Right cardiac atrium (tissue), 5 donors: Measurements from ENCODE around the gene AIRE. TPM values are rescaled to one million over a fixed set of nuclear protein-coding genes. Genes with fewer than 3 reads are reported as not detected.

Source experiments
- ATAC-seq, 2 donors: fragments of 200-7000 bp; cut with Tn5 transposase; one replicate each; pipeline versions ENCODE4 v1.8.0 to v1.9.1; 2020; ENCODE audit warnings: moderate library complexity in 2 of 2, mild to moderate bottlenecking in 1 of 2
- DNase-seq, 3 donors: peaks; one replicate each; pipeline ENCODE4 v3.0.0-alpha.2; 2020
- H3K27ac ChIP-seq: one replicate; pipeline ENCODE4 v1.5.1; 2013; ENCODE audit warnings: mild to moderate bottlenecking, low read length, control low read depth, moderate library complexity
- H3K27me3 ChIP-seq: one replicate; pipeline ENCODE4 v1.6.1; 2013; ENCODE audit not compliant: control insufficient read depth, insufficient read depth
- H3K4me1 ChIP-seq: one replicate; pipeline ENCODE4 v1.6.1; 2013; ENCODE audit warnings: low read length; ENCODE audit not compliant: control insufficient read depth, insufficient read depth
- H3K4me3 ChIP-seq: one replicate; pipeline ENCODE4 v1.5.1; 2013; ENCODE audit warnings: low read length, control low read depth
- H3K9me3 ChIP-seq: one replicate; pipeline ENCODE4 v1.6.1; 2013; ENCODE audit warnings: low read length; ENCODE audit not compliant: control insufficient read depth
- WGBS: extraction: QIAGEN DNeasy Blood & Tissue Kit; methylation state at CpG from one replicate; pipeline ENCODE4 v1.1.7; 2013; 5-methylcytosine and 5-hydroxymethylcytosine counted together
- intact Hi-C, 4 donors: fragments of 100-400 bp; cut with DNase I; formaldehyde crosslinking; loops; one replicate each; pipeline versions ENCODE4 v1.11.0 to v1.14.0; 2022 to 2023
- polyA plus RNA-seq: library from polyadenylated mRNA; stranded (reverse); fragments of 200-250 nt; gene quantifications from one replicate; pipeline ENCODE4 v1.2.3, GENCODE V29; 2013
- total RNA-seq, 4 donors: library from RNA; stranded (reverse); fragmentation: NEBNext Ultra II Directional; extraction: Animal tissue kit (Norgen Biotek cat#: 25700); gene quantifications; one replicate each; pipeline ENCODE4 v1.2.1, GENCODE V29; 2021
- donor health status: healthy with polysubstance abuse.
- donor health status: DM: no; HTN: yes; CAD: no.
- donor health status: DM: no; HTN: no; CAD: no.
- donor health status: DM: no; HTN: yes; CAD: no; lungs with severe emphysema.
- donor health status: DM: yes; HTN: yes; CAD: no.

AIRE gene
- total and polyA plus RNA-seq, 5 donors: 0.05 to 0.14 (median 0.13) TPM; not detected in 1

DNA sequence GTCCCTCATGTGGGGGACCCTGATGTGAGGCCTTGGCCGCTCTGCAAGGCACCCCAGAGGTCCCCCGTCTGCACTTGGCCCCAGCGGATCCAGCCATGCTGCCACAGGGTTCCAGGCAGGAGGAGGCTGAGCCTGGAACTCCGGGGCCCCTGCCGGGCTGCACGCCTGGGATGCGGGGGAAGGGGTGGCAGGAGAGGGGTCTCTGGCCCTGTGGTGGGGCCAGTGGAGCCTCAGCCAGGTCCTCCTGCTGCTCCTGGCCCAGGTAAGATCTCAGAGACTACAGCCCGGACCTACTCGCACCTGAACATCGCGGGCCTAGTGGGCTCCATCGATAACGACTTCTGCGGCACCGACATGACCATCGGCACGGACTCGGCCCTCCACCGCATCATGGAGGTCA lies 27.0 kb downstream of the AIRE start:
- H3K27me3 ChIP-seq: no peaks in the 10 kb centered on the region
- no peak for DNase-seq
- intact Hi-C loops: no loop called here
- H3K27ac ChIP-seq: no peak overlapping the region
- WGBS: 95% methylated on average over 19 of the region's 19 CpGs
- H3K4me3 ChIP-seq: no peak overlapping the region
- no peaks in the 10 kb centered on the region for H3K4me1 ChIP-seq
- no peak for ATAC-seq
- no peaks in the 10 kb centered on the region for H3K9me3 ChIP-seq

DNA sequence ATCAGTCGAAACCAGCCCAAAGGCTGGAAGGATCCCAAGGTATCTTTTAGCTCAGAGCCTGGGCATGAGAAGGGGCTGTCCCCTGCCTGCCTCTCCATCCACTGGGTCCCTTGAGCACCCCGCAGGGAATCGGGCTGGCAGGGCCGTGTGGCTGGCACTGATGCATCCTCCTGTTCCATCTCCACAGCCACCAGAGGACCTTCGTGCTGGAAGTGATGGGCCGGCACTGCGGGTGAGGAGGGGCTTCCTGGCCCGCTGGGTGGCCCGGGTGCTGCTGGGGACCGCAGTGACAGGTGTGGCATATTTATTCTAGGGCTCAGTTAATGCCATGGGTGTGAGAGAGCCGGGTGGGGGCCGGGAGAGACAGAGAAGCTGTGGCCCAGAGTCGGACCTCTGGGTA lies 27.8 kb downstream of the AIRE start:
- intact Hi-C loops: no loop called here
- H3K27ac ChIP-seq: no peak overlapping the region
- no peaks in the 10 kb centered on the region for H3K27me3 ChIP-seq
- 94% methylated on average over 13 of the region's 13 CpGs for WGBS
- ATAC-seq: no peak
- H3K9me3 ChIP-seq: no peaks in the 10 kb centered on the region
- no peak overlapping the region for H3K4me3 ChIP-seq
- DNase-seq: no peak
- no peaks in the 10 kb centered on the region for H3K4me1 ChIP-seq

DNA sequence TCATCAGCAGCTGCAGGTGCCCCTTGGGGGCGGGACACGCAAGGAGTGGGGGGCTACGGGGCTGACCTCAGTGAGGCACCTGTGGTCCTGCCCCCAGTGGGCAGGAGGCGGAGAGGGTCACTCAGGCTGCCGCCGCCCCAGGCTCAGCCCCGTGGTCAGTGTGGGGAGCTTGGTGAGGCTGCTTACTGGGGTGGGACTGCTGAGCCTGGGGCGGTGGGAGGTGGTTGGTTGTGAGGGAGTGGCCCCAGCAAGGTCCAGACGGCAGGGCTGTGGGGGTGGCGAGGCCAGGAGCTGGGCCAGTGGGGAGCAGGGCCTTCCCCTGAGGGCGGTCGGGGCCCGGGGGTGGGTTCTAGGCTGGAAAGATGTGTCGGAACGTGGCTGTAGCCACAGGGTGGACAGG lies 28.5 kb downstream of the AIRE start:
- H3K4me1 ChIP-seq: no peaks in the 10 kb centered on the region
- intact Hi-C loops: no loop called here
- 88% methylated on average over 15 of the region's 15 CpGs for WGBS

DNA sequence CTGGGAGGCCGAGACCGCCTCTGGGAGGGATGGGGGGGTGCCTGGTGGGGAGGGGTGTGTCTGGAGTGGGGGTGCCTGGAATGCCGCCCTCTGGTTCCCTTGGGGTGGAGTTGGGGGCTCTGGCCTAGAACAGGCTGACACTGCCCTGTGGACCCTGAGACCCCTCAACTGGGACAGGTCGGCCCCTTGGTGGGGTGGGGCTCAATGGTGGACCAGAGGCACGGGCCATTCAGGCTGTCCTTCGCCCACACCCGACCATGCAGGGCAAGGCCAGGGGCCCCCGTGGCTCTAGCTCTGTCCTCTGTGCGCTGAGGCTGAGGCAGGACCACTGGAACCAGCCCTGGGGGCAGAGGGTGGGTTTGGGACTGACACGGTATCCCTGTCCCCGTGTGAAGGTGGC lies 28.9 kb downstream of the AIRE start:
- Histone ChIP-seq H3K27me3 (no peaks in the 10 kb centered on the region), H3K27ac (no peak overlapping the region), H3K4me3 (no peak overlapping the region), H3K9me3 (no peaks in the 10 kb centered on the region), H3K4me1 (no peaks in the 10 kb centered on the region)
- 97% methylated on average over 11 of the region's 11 CpGs for WGBS
- DNase-seq (no peak), ATAC-seq (no peak)
- intact Hi-C loops: no loop called here

More for the DNA sequence above, 28.5 kb downstream of the AIRE start:
- DNase-seq (no peak), ATAC-seq (no peak)
- H3K4me3 ChIP-seq: no peak overlapping the region
- no peaks in the 10 kb centered on the region for H3K9me3 ChIP-seq
- no peak overlapping the region for H3K27ac ChIP-seq
- no peaks in the 10 kb centered on the region for H3K27me3 ChIP-seq

DNA sequence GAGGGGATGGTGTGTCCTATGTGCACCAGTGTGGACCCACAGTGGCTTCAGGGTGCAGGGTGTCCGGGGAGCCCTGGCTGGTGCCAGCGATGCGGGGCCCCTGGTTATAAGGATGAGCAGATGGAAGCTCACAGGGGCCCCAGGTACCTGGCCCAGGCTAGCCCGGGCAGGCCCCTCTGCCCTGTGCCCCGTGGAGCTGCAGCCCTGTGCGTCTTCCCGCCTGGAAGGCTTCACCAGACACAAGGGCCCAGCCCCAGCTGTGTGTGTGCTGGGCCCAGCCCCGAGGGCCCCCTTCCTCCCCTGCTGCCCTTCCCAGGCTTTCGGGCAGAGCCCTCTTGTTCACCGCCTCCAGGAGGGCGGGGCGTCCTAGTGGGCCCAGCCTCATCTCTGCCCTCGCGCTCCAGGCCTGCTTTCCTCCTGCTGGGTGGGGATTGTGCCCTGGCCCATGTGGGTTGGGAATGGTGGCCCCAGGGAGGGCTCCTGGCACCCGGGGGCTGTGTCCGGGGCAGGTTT lies 30.1 kb downstream of the AIRE start:
- H3K4me3 ChIP-seq: no peak overlapping the region
- H3K9me3 ChIP-seq: no peaks in the 10 kb centered on the region
- ATAC-seq (no peak), DNase-seq (no peak)
- intact Hi-C loops: no loop called here
- 89% methylated on average over 16 of the region's 16 CpGs for WGBS
- no peak overlapping the region for H3K27ac ChIP-seq
- H3K27me3 ChIP-seq: no peaks in the 10 kb centered on the region
- no peaks in the 10 kb centered on the region for H3K4me1 ChIP-seq

DNA sequence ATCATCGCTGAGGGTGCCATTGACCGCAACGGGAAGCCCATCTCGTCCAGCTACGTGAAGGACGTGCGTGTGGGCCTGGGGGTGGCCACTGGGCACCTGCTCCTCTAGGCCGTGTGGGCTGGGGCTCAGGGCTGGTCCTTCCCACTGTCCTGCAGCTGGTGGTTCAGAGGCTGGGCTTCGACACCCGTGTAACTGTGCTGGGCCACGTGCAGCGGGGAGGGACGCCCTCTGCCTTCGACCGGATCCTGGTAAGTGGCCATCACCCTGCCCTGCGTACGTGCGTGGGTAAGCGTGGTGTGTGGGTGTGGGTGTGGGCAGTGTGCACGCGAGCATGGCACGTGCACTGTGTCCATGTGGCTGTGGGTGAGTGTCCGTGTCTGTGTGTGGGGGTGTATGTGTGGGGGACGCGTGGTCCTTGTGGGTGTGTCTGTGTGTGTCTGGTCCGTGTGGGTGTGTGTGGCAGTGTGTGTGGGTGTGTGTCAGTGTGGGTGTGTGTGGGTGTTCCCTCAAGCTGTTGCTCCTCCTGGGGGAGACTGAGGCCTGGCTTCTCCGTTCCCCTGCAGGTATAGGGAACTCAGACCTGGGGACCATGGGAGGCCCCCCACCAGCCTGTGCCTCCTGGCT lies 30.7 kb downstream of the AIRE start:
- no peak for ATAC-seq
- H3K4me3 ChIP-seq: no peak overlapping the region
- H3K4me1 ChIP-seq: no peaks in the 10 kb centered on the region
- no peaks in the 10 kb centered on the region for H3K9me3 ChIP-seq
- WGBS: 91% methylated on average over 27 of the region's 27 CpGs
- no peak for DNase-seq
- no peaks in the 10 kb centered on the region for H3K27me3 ChIP-seq
- intact Hi-C loops: no loop called here
- H3K27ac ChIP-seq: no peak overlapping the region

DNA sequence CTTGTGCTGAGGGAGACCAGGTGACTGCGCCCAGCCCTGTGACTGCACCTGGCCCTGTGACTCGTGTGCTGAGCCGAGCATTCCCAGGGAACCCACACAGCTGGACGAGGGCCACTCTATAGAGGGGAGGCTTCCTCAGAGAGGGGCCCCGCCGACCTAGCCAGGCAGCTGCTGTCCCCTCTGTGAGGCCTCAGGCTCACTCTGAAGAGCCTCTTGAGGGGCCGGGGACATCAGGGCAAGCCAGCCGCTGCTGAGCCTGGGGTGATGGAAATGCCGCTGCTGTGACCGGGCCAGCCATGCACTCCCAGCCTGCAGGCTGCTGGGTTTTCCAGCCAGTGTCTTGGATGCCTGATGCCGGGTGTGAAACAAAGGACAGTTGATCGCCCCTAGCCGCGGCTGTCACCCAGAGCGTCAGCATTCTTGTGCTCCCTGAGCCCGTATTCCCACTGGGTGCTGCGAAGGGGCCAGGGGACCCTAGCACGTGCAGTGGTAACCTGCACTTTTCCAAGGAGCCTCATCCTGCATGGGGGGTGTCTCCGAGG lies 31.6 kb downstream of the AIRE start:
- intact Hi-C loops: no loop called here
- 90% methylated on average over 19 of the region's 19 CpGs for WGBS

DNA sequence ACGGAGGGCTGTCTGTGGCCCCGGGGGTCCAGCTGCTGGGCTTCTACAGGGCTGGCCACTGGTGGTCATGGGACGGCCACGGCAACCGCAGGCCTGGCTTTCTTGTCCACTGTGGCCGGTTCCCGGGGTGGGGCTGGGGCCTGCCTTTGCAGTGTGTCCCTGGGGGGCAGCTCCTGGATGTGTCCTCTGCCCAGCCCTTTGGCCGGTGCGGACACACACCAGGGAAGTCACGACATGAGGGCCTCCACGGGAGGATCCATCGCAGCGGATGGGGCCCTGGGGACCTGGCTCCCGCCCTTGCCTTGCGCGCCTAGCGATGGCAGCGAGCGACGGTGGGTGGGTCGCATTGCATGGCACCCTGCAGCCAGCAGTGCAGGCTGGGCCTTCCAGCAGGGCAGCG lies 32.2 kb downstream of the AIRE start:
- no peak overlapping the region for H3K27ac ChIP-seq
- no peaks in the 10 kb centered on the region for H3K27me3 ChIP-seq
- intact Hi-C loops: no loop called here
- no peaks in the 10 kb centered on the region for H3K4me1 ChIP-seq
- no peak overlapping the region for H3K4me3 ChIP-seq
- DNase-seq (no peak), ATAC-seq (no peak)
- WGBS: 95% methylated on average over 22 of the region's 22 CpGs
- no peaks in the 10 kb centered on the region for H3K9me3 ChIP-seq

More for the DNA sequence above, 31.6 kb downstream of the AIRE start:
- Histone ChIP-seq H3K4me3 (no peak overlapping the region), H3K27me3 (no peaks in the 10 kb centered on the region), H3K9me3 (no peaks in the 10 kb centered on the region), H3K4me1 (no peaks in the 10 kb centered on the region), H3K27ac (no peak overlapping the region)
- DNase-seq: no peak
- ATAC-seq: no peak

DNA sequence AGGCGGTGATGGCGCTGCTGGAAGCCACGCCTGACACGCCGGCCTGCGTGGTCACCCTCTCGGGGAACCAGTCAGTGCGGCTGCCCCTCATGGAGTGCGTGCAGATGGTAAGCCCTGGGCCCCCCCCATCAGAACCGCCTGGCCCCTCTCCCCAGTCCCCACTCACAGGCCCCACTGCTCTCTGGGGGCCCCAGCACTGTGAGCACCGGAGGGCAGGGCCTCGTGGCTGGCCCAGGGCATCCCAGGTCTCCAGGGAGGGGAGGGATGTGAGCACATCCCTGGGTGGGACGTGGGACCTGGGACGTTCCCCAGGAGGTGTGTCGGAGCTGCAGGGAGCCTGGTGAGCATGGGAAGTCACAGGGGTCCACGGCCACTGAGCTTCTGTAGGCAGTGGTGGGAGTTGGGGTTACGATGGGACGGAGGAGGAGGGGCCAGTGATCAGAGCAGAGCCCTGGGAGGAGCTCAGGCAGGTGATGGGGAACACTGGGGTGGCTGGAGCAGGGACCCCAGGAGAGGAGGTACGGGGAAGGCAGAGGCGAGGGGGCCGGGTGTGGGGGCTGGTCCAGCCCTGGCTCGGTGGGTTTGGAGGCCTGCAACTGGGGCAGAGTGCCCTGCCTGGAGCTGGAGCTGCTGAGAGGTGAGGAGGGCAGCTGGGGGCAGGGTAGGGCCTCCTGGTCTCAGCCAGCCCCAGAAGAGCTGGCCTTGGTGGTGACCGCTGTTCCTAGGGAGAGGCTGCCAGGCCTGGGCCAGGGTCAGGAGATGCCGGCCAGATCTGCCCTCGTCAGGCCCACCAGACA lies 33.0 kb downstream of the AIRE start:
- 94% methylated on average over 25 of the region's 25 CpGs for WGBS
- DNase-seq: no peak
- Histone ChIP-seq H3K27ac (no peak overlapping the region), H3K4me1 (no peaks in the 10 kb centered on the region), H3K27me3 (no peaks in the 10 kb centered on the region), H3K9me3 (no peaks in the 10 kb centered on the region), H3K4me3 (no peak overlapping the region)
- ATAC-seq: no peak
- intact Hi-C loops: no loop called here

DNA sequence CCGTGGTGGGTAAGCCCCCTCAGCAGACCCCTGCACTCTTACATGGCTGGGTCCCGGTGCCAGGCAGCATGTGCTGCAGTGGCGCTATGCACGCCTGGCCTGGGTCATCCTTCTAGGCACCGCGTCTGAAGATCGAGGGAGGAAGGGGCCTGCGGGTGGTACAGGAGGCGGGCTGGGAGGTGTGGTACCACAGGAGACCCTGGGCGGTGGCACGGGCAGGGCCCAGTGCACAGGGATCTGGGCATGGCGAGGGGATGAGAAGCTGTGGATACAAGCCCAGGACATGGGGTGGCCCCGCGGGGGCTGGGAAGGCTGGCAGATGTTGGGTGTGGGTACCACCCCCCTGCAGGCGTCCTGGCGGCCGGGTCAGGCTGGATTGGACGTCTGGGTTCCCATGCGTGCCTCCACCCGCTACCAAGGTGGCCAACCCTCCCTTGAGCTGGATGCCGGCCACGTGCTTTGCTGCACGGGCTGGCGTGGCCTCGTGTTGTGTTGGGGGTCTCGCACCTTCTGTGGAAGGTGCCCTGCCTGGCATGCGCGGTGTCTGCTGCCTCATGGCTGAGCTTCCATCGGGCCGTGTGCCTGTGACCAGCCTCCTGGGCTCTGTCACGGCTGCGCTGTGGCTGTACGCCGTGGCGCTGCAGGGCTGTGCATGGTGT lies 33.9 kb downstream of the AIRE start:
- intact Hi-C loops: no loop called here
- no peaks in the 10 kb centered on the region for H3K9me3 ChIP-seq

DNA sequence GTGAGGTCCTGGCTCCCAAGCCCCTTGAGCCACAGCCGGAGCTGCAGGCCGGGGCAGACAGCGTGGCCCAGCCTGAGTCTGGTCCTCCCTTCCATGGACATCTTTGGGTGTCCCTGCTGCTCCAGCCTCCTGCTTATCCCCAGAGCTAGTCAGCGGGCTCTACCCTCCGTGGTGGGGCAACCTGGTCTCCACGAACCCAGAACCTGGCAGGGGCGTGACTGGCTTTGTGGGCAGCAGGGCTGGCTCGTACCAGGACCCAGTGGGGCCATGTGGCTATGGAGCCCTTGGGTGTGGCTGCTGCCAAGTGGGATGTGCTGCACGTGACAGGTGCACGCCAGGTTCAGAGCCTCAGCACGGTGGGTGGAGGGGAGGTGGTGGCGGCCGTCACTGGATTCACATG lies 35.2 kb downstream of the AIRE start:
- Histone ChIP-seq H3K27ac (no peak overlapping the region), H3K9me3 (no peaks in the 10 kb centered on the region), H3K4me1 (no peaks in the 10 kb centered on the region), H3K4me3 (no peak overlapping the region), H3K27me3 (no peaks in the 10 kb centered on the region)
- ATAC-seq: no peak
- WGBS: 92% methylated on average over 13 of the region's 13 CpGs
- intact Hi-C loops: no loop called here
- DNase-seq: no peak

More for the DNA sequence above, 33.9 kb downstream of the AIRE start:
- no peaks in the 10 kb centered on the region for H3K27me3 ChIP-seq
- 94% methylated on average over 35 of the region's 35 CpGs for WGBS
- no peak for DNase-seq
- ATAC-seq: no peak
- H3K27ac ChIP-seq: no peak overlapping the region
- no peaks in the 10 kb centered on the region for H3K4me1 ChIP-seq
- H3K4me3 ChIP-seq: no peak overlapping the region
